C4-2B (cell line): ENCODE results near the gene FBXO42.

Source experiments
- H3K27ac ChIP-seq: fragments of 450-650 bp; 2 replicates; pipeline ENCODE4 v1.5.1; 2017
- ZFX ChIP-seq: fragments of 450-650 bp; IDR thresholded peaks from 2 replicates; pipeline ENCODE4 v1.6.1; 2017
- TF ChIP-seq, protein P1 (sequence below): fragments of 450-650 bp; conservative IDR thresholded peaks from 2 replicates; pipeline ENCODE4 v1.5.1; 2017; ENCODE audit warnings: mild to moderate bottlenecking

FBXO42 gene

DNA sequence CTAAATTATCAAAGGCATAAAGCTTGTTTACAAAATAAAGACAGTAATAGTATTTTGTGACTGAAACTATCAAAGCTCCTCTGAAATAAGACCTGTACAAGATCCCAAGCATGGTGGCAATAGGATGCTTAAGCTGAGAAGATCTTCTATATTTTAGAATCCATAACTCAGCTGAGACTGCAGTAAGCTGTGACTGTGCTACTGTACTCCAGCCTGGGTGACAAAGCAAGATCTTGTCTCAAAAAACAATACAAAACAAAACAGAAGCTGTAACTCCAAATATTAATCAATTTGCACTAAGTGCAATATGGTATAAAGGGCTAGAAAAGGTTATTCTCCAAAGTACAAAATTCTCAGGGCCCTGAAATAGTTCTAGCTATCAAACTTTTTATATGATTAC, 59.5 kb downstream of the FBXO42 start:
- no peak for TF ChIP-seq ZFX
- TF ChIP-seq, protein P1, sequence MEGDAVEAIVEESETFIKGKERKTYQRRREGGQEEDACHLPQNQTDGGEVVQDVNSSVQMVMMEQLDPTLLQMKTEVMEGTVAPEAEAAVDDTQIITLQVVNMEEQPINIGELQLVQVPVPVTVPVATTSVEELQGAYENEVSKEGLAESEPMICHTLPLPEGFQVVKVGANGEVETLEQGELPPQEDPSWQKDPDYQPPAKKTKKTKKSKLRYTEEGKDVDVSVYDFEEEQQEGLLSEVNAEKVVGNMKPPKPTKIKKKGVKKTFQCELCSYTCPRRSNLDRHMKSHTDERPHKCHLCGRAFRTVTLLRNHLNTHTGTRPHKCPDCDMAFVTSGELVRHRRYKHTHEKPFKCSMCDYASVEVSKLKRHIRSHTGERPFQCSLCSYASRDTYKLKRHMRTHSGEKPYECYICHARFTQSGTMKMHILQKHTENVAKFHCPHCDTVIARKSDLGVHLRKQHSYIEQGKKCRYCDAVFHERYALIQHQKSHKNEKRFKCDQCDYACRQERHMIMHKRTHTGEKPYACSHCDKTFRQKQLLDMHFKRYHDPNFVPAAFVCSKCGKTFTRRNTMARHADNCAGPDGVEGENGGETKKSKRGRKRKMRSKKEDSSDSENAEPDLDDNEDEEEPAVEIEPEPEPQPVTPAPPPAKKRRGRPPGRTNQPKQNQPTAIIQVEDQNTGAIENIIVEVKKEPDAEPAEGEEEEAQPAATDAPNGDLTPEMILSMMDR = no peak
- no peak overlapping the region for H3K27ac ChIP-seq

DNA sequence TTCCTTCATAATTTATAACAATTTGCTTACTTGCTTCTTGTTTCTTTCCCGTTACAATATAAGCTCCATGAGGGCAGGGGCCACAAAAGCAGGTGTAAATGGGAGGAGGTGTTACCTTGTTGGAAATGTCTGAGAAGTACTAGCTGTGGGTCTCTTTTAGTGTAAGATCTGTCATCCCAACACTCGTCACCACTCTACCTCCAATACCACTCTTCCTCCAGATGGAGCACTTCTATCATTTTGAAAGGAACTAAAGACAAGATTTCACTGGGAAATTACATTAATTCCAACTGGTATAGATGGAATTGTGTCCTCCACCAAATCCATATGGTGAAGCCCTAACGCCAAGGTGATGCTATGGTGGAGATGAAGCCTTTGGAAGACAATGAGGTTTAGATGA, 62.3 kb downstream of the FBXO42 start:
- H3K27ac ChIP-seq = no peak overlapping the region
- TF ChIP-seq, protein P1 = no peak
- TF ChIP-seq ZFX = no peak

DNA sequence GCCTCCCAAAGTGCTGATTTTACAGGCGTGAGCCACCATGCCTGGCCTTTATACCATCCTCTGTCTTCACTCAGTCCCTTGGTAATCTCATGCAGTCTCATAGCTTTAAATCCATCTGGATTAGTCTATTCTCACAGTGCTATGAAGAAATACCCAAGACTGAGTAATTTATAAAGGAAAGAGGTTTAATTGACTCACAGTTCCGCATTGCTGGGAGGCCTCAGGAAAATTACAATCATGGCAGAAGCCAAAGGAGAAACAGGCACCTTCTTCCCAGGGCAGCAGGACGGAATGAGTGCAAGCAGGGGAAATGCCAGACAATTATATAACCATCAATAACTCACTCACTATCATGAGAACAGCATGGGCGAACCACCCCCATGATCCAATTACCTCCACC, 66.2 kb downstream of the FBXO42 start:
- no peak for TF ChIP-seq ZFX
- TF ChIP-seq, protein P1 = no peak
- H3K27ac ChIP-seq = no peak overlapping the region

DNA sequence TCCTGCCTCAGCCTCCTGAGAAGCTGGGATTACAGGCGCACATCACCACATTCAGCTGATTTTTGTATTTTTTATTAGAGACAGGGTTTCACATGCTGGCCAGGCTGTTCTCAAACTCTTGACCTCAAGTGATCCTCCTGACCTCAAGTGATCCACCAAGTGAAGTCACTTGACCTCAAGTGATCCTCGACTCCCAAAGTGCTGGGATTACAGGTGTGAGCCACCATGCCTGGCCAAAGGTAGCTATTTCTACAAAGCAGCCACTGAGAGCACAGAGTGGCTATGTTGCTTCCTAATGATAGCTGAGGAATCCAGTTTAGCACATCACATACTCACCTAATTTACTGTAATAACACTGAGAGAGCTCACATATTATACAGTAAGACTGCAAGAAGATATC, 70.5 kb downstream of the FBXO42 start:
- TF ChIP-seq ZFX = no peak
- TF ChIP-seq, protein P1 = no peak
- no peak overlapping the region for H3K27ac ChIP-seq

DNA sequence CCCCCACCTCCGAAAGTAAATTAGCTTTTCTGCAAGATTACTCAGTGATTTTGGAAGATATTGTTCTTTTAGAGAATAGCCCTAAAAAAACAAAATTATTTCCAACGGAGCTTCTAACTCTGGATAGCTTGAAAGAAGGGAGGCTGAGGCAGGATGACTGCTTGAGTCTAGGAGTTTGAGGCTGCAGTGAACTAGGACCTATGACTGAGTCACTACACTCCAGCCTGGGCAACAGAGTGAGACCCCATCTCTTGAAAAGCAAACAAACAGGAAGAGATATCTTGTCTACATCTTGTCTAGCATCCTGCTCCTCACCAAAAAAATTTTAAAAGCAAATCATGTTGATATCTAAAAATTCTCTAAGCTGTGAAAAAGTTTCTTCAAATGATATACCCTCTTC, 73.1 kb downstream of the FBXO42 start:
- H3K27ac ChIP-seq = no peak overlapping the region
- TF ChIP-seq, protein P1 = no peak
- no peak for TF ChIP-seq ZFX

DNA sequence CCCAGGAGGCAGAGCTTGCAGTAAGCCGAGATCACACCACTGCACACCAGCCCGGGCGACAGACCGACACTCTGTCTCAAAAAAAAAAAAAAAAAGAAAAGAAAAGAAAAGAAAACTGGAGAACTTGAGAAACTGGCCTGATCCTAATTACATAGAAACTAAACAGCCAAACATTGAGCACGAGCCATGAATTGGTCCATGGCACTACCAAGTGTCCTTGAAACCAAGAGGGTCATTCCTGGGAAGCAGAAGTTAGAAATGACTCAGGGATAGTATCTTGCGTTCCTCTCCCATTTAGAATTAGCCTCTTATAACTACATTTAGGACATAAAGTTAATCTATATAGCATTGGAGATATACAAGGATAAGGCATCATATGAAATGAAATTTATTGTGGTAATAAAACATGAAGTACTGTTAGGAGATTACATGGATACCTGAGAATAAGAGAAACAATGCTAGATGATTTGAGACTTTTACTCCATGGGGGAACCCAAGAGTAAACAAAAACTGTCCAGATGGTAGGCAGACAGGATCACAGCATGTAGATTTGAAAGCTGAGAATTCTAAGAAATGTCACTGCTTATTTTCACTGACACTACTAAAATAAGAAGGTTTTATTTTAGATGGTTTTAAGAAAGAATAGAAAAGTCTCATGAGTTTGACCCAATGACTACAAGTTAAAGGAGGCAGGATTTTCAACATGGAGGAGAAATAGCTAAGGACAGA, 75.8 kb downstream of the FBXO42 start:
- TF ChIP-seq ZFX = no peak
- TF ChIP-seq, protein P1 = no peak
- no peak overlapping the region for H3K27ac ChIP-seq

DNA sequence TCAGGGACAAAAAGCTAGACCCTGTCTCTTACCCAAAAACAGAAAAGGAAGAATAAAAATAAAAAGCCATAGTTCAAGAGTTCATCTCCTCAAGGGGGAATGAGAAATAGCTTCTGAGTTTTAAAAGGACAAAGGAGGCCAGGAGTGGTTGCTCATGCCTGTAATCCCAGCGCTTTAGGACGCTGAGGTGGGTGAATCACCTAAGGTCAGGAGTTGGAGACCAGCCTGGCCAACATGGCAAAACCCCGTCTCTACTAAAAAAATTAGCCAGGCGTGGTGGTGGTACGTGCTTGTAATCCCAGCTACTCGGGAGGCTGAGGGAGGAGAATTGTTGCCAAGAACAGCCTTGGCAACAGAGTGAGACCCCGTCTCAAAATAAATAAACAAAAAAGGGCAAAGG, 76.7 kb downstream of the FBXO42 start:
- TF ChIP-seq, protein P1 = no peak
- TF ChIP-seq ZFX = no peak
- H3K27ac ChIP-seq = no peak overlapping the region
